ENCODE data around the gene MLYCD.

- TF ChIP-seq CTCF (IDR thresholded peaks at IDR 0.05), result no peak
- TF ChIP-seq POLR2A (IDR thresholded peaks at IDR 0.05), result no peak
Observed at GRCh38 chr16:83973077-83973476, 74.2 kb downstream of the MLYCD start.
